H9 (cell line): ENCODE data around the gene TOR4A. TPM values are rescaled to one million over a fixed set of nuclear protein-coding genes. Genes with fewer than 3 reads are reported as not detected.

ENCODE experiments used
- DNase-seq: peaks from one replicate; pipeline ENCODE4 v3.0.0-alpha.2; 2017
- H2AFZ ChIP-seq: one replicate; pipeline ENCODE4 v1.6.1; 2013; ENCODE audit warnings: mild to moderate bottlenecking, low read length, control low read depth, moderate library complexity
- H2AK5ac ChIP-seq: 2 replicates; pipeline ENCODE4 v1.6.1; 2013; ENCODE audit warnings: low read length, control low read depth, mixed read lengths; ENCODE audit not compliant: insufficient read length
- H2BK120ac ChIP-seq: one replicate; pipeline ENCODE4 v1.6.1; 2013; ENCODE audit warnings: low read depth, mild to moderate bottlenecking, low read length, control low read depth, inconsistent platforms; ENCODE audit not compliant: poor library complexity, severe bottlenecking
- H2BK12ac ChIP-seq: 2 replicates; pipeline ENCODE4 v1.6.1; 2013; ENCODE audit warnings: low read length, control low read depth, mixed read lengths, low read depth; ENCODE audit not compliant: insufficient read length
- H2BK15ac ChIP-seq: 2 replicates; pipeline ENCODE4 v1.6.1; 2013; ENCODE audit warnings: low read depth, low read length, control low read depth
- H2BK20ac ChIP-seq: one replicate; pipeline ENCODE4 v1.6.1; 2013; ENCODE audit warnings: low read depth, mild to moderate bottlenecking, low read length, control low read depth, inconsistent platforms; ENCODE audit not compliant: poor library complexity, severe bottlenecking
- H2BK5ac ChIP-seq: 2 replicates; pipeline ENCODE4 v1.6.1; 2013; ENCODE audit warnings: low read length, control low read depth, mixed read lengths; ENCODE audit not compliant: insufficient read length
- H3K14ac ChIP-seq: 2 replicates; pipeline ENCODE4 v1.6.1; 2013; ENCODE audit warnings: low read length, control low read depth; ENCODE audit not compliant: insufficient read depth
- H3K18ac ChIP-seq: 2 replicates; pipeline ENCODE4 v1.6.1; 2013; ENCODE audit warnings: low read depth, mild to moderate bottlenecking, mixed read lengths, low read length, control low read depth; ENCODE audit not compliant: insufficient read length
- H3K23ac ChIP-seq: 2 replicates; pipeline ENCODE4 v1.6.1; 2013; ENCODE audit warnings: low read length, control low read depth, mixed read lengths, low read depth; ENCODE audit not compliant: insufficient read length
- H3K23me2 ChIP-seq: 2 replicates; pipeline ENCODE4 v1.6.1; 2013; ENCODE audit warnings: low read depth, mild to moderate bottlenecking, mixed read lengths, low read length, control low read depth; ENCODE audit not compliant: insufficient read length, poor library complexity, severe bottlenecking
- H3K27ac ChIP-seq: 2 replicates; pipeline ENCODE4 v1.5.1; 2013; ENCODE audit warnings: low read length, control low read depth, mixed read lengths, low read depth; ENCODE audit not compliant: insufficient read length
- H3K27me3 ChIP-seq: 2 replicates; pipeline ENCODE4 v1.6.1; 2013; ENCODE audit warnings: low read length, control low read depth, inconsistent platforms; ENCODE audit not compliant: insufficient read depth
- H3K4ac ChIP-seq: 2 replicates; pipeline ENCODE4 v1.6.1; 2013; ENCODE audit warnings: low read depth, mild to moderate bottlenecking, control low read depth, inconsistent platforms, low read length, moderate library complexity
- H3K4me1 ChIP-seq: 2 replicates; pipeline ENCODE4 v1.6.1; 2013; ENCODE audit warnings: low read length, control low read depth, inconsistent platforms; ENCODE audit not compliant: insufficient read depth
- H3K4me2 ChIP-seq: 2 replicates; pipeline ENCODE4 v1.6.1; 2013; ENCODE audit warnings: low read length, control low read depth, mixed read lengths; ENCODE audit not compliant: insufficient read length, insufficient read depth
- H3K56ac ChIP-seq: 2 replicates; pipeline ENCODE4 v1.6.1; 2013; ENCODE audit warnings: low read depth, mild to moderate bottlenecking, mixed read lengths, low read length, control low read depth; ENCODE audit not compliant: insufficient read length
- H3K79me1 ChIP-seq: 2 replicates; pipeline ENCODE4 v1.6.1; 2013; ENCODE audit warnings: low read depth, mild to moderate bottlenecking, moderate library complexity, low read length, control low read depth, inconsistent platforms; ENCODE audit not compliant: insufficient read depth, poor library complexity, severe bottlenecking
- H3K79me2 ChIP-seq: 2 replicates; pipeline ENCODE4 v1.6.1; 2013; ENCODE audit warnings: low read length, control low read depth, inconsistent platforms; ENCODE audit not compliant: insufficient read depth
- H3K9ac ChIP-seq: 2 replicates; pipeline ENCODE4 v1.6.1; 2013; ENCODE audit warnings: low read length, control low read depth, mixed read lengths; ENCODE audit not compliant: insufficient read length; ENCODE audit errors: extremely low read depth
- H3K9me3 ChIP-seq: one replicate; pipeline ENCODE4 v1.6.1; 2013; ENCODE audit warnings: low read depth, low read length, inconsistent platforms; ENCODE audit not compliant: control insufficient read depth
- H3T11ph ChIP-seq: one replicate; pipeline ENCODE4 v1.6.1; 2013; ENCODE audit warnings: mild to moderate bottlenecking, low read length, control low read depth, inconsistent platforms
- H4K20me1 ChIP-seq: one replicate; pipeline ENCODE4 v1.6.1; 2013; ENCODE audit not compliant: control insufficient read depth, insufficient read length, insufficient read depth
- H4K5ac ChIP-seq: 2 replicates; pipeline ENCODE4 v1.6.1; 2013; ENCODE audit warnings: low read depth, mild to moderate bottlenecking, mixed read lengths, low read length, control low read depth; ENCODE audit not compliant: insufficient read length
- H4K8ac ChIP-seq: replicated peaks from 2 replicates; pipeline ENCODE4 v1.6.1; 2013; ENCODE audit warnings: low read length, control low read depth, mixed read lengths, low read depth; ENCODE audit not compliant: insufficient read length
- H4K91ac ChIP-seq: 2 replicates; pipeline ENCODE4 v1.6.1; 2013; ENCODE audit warnings: low read depth, mild to moderate bottlenecking, moderate library complexity, mixed read lengths, low read length, control low read depth; ENCODE audit not compliant: insufficient read length
- H3K27ac Mint-ChIP-seq, 3 experiments: 2 replicates in 2 of 3; 3 replicates in 1 of 3; pipeline ENCODE4 v1.8.0; 2020 to 2021; ENCODE audit warnings: mixed read lengths in 3 of 3, mild to moderate bottlenecking in 1 of 3, moderate library complexity in 1 of 3
- H3K27me3 Mint-ChIP-seq: 2 replicates; pipeline ENCODE4 v1.8.0; 2021; ENCODE audit warnings: low read depth, mild to moderate bottlenecking, moderate library complexity, mixed read lengths
- H3K36me3 Mint-ChIP-seq, 3 experiments: 2 replicates in 2 of 3; 3 replicates in 1 of 3; pipeline ENCODE4 v1.8.0; 2020 to 2021; ENCODE audit warnings: low read depth in 3 of 3, mixed read lengths in 3 of 3; ENCODE audit not compliant: insufficient read depth in 1 of 3
- H3K4me1 Mint-ChIP-seq, 2 experiments: 2 replicates each; pipeline ENCODE4 v1.8.0; 2020; ENCODE audit warnings: mixed read lengths in 2 of 2
- H3K4me3 Mint-ChIP-seq, 2 experiments: 2 replicates in 1 of 2; 3 replicates in 1 of 2; pipeline ENCODE4 v1.8.0; 2020 to 2021; ENCODE audit warnings: mild to moderate bottlenecking in 2 of 2, mixed read lengths in 2 of 2, moderate library complexity in 1 of 2
- H3K9me3 Mint-ChIP-seq, 2 experiments: 2 replicates in 1 of 2; 3 replicates in 1 of 2; pipeline ENCODE4 v1.8.0; 2020; ENCODE audit warnings: mild to moderate bottlenecking in 2 of 2, mixed read lengths in 2 of 2, moderate library complexity in 1 of 2
- CTCF ChIP-seq: fragments of 200-600 bp; sonication (generic); conservative IDR thresholded peaks from 3 replicates; pipeline ENCODE4 v1.8.0; 2021; ENCODE audit warnings: antibody characterized with exemption, mild to moderate bottlenecking
- WGBS: extraction: QIAGEN DNeasy Blood & Tissue Kit; methylation state at CpG from one replicate; pipeline ENCODE4 v1.1.7; 2013; ENCODE audit warnings: missing lambda C conversion rate, low lambda C conversion rate, mixed read lengths; ENCODE audit not compliant: insufficient read length; ENCODE audit errors: extremely low coverage; 5-methylcytosine and 5-hydroxymethylcytosine counted together
- total RNA-seq: library from RNA; stranded (reverse); gene quantifications from 2 replicates; pipeline ENCODE4 v1.2.1, GENCODE V29; 2021

Gene TOR4A
- total RNA-seq, 1 experiment from 2014 or later: 6.2 TPM

DNA sequence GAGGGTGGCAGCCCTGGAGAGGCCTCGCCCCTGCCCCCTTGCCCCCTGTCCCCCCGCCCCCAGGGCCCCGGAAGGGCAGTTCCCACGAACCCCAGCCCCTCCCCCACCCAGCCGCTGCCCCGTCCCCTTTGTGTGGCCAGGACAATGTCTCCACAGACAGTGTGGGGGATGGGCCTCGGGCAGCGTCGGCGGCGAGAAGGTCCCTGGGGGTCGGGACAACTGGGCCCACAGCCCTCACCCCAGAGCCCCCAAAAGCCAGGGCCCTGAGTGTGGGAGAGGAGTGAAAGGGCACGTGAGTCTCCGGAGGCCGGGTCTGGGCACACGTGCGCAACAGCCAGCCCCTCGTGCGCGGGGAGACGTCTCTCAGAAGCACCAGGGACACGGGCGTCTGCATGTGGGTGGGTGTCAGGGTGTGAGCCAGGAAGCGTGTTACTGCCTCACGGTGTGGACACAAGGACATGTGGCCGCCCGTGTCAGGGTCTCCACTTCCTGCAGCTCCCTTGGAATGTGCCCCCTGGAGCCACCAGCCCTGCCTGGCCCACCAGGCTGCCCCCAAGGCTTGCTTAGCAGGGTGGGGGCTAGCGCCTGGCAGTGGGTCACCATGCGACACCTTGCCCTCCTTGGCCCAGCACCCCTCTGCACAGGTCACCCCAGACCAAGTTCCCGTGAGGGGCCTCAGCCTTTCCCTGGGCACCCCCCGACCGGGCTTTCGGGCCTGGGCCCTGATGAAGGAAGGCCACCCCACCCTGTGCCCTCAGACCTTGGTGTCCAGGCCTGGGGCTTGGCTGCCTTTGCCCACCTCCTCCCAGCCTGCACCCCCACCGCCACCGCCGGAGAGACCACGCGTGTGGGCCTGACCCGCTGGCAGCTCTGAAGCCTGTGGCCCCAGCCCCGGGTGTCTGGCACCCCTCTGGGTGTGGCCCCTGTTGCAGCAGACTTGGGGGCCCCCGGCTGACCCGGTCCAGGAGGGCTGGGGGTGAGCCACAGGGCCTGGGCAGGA is 37.3 kb downstream of the TOR4A start:
- H4K5ac ChIP-seq: no peak overlapping the region
- no peak overlapping the region for H2AFZ ChIP-seq
- H2AK5ac ChIP-seq: no peak overlapping the region
- H3K23me2 ChIP-seq: no peaks in the 10 kb centered on the region
- H3K4me2 ChIP-seq: no peak overlapping the region
- H3K4me1 Mint-ChIP-seq: peaks cover 8 to 15% of the 10 kb centered on the region in 2 experiments; a peak in 3 of 4 replicates
- H3K23ac ChIP-seq: no peak overlapping the region
- H3K4me3 Mint-ChIP-seq: no peak overlapping the region
- H3K9me3 Mint-ChIP-seq: no peaks in the 10 kb centered on the region; a peak in 1 of 5 replicates
- TF ChIP-seq CTCF: no peak
- no peak overlapping the region for H3K56ac ChIP-seq
- H2BK12ac ChIP-seq: no peak overlapping the region
- H3K4ac ChIP-seq: no peak overlapping the region
- peak overlapping the region; percentile 41; the same call in 1 of the 2 replicates for H3K14ac ChIP-seq
- no peak overlapping the region for H3T11ph ChIP-seq
- H3K4me1 ChIP-seq: no peaks in the 10 kb centered on the region; the same call in 1 of the 2 replicates
- H3K27me3 Mint-ChIP-seq: peaks cover 3% of the 10 kb centered on the region; the same call in 1 of the 2 replicates
- no peaks in the 10 kb centered on the region for H3K79me1 ChIP-seq
- no peak overlapping the region for H3K18ac ChIP-seq
- no peak overlapping the region for H2BK120ac ChIP-seq
- no peaks in the 10 kb centered on the region for H4K20me1 ChIP-seq
- no peaks in the 10 kb centered on the region for H3K9me3 ChIP-seq
- H2BK5ac ChIP-seq: no peak overlapping the region
- no peaks in the 10 kb centered on the region for H3K36me3 Mint-ChIP-seq
- no peak overlapping the region for H4K91ac ChIP-seq
- H3K9ac ChIP-seq: no peak overlapping the region
- H3K27ac Mint-ChIP-seq: no peak overlapping the region
- peak; percentile 31 for DNase-seq
- H3K79me2 ChIP-seq: no peaks in the 10 kb centered on the region
- no peak overlapping the region for H4K8ac ChIP-seq
- WGBS: no CpG with 5 or more reads among the region's 42 CpGs
- H2BK15ac ChIP-seq: no peak overlapping the region
- H2BK20ac ChIP-seq: no peak overlapping the region
- no peaks in the 10 kb centered on the region for H3K27me3 ChIP-seq
- H3K27ac ChIP-seq: no peak overlapping the region
